ENCODE results near the gene HYKK. TPM values are rescaled to one million over a fixed set of nuclear protein-coding genes. Genes with fewer than 3 reads are reported as not detected.

The HYKK gene
- total and polyA plus RNA-seq, 9 of the 15 experiments (the other 6 are each of a cell fraction or from before 2014, with no cell fraction given) = 1.9 to 6.1 (median 4.3) TPM

- TF ChIP-seq ATF6 (CRISPR knock-in tag; IDR thresholded peaks at IDR 0.05) (0 out of 2 replicates have a peak, but pooled peaks have one; percentile 78), CEBPB (tag; IDR thresholded peaks at IDR 0.05) (no peak), SFPQ (IDR thresholded peaks at IDR 0.05; ENCODE audit: low read depth, low read length) (no peak), MGA (IDR thresholded peaks at IDR 0.05) (peak; percentile 51; the same call in 1 of the 2 replicates), DDX20 (tag; IDR thresholded peaks at IDR 0.05; ENCODE audit: low read depth) (no peak), ZNF740 (CRISPR knock-in tag; IDR thresholded peaks at IDR 0.05) (peak; percentile 70; the same call in 1 of the 2 replicates), ZNF740 (tag; IDR thresholded peaks at IDR 0.05) (no peak), SIX5 (IDR thresholded peaks at IDR 0.05; ENCODE audit: borderline replicate concordance in 1 of 2, insufficient read depth in 1 of 2, low read depth in 1 of 2, low read length in 2 of 2) (no peak)
Measured at GRCh38 chr15:78540141-78540870, 32.9 kb downstream of the HYKK start, which contains the start of gene PSMA4 (continued).
